Epidermal melanocyte (primary cell): ENCODE measurements around the gene ZNF554.
"Not testable (repeated sequence)": the region's sequence is repeated elsewhere in the genome, so short reads cannot be mapped to it uniquely, and the experiment has no call there.

Experiments used
- DNase-seq: peaks from one replicate; pipeline ENCODE4 v3.0.0; 2011; ENCODE audit warnings: low spot score; ENCODE audit not compliant: insufficient read length

ZNF554 gene

DNA sequence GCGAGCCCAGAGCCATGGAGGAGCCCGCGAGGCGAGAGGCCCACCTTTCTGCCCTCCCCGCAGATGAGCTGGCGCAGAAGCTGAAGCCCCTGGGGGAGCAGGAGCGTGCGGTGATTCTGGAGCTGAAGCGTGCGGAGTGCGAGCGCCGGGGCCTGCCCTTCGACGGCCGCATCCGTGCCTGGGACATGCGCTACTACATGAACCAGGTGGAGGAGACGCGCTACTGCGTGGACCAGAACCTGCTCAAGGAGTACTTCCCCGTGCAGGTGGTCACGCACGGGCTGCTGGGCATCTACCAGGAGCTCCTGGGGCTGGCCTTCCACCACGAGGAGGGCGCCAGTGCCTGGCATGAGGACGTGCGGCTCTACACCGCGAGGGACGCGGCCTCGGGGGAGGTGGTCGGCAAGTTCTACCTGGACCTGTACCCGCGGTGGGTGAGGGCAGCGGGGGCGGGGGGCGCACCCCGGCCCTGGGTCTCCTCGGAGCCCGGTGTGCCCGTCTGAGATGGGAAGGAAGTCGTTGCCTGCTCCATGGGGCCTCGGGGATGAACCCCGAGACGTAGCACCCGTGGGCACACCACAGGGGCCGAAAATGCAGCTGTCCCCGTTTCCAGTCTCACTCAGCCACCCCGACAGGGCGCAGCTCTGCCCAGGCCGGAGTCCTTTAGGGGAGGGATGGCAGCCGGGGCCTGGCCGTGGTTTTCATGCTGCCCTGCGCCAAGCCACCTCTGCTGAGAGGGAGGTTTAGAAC lies 12.1 kb upstream of the ZNF554 start:
- DNase-seq: no peak

- no peak for DNase-seq
Observed at GRCh38 chr19:2808129-2808941, 11.3 kb upstream of the ZNF554 start.

GRCh38 chr19:2809387-2810140 lies 10.1 kb upstream of the ZNF554 start:
- DNase-seq: no peak

- DNase-seq: no peak
Observed at GRCh38 chr19:2810141-2811091, 9.3 kb upstream of the ZNF554 start.

DNA sequence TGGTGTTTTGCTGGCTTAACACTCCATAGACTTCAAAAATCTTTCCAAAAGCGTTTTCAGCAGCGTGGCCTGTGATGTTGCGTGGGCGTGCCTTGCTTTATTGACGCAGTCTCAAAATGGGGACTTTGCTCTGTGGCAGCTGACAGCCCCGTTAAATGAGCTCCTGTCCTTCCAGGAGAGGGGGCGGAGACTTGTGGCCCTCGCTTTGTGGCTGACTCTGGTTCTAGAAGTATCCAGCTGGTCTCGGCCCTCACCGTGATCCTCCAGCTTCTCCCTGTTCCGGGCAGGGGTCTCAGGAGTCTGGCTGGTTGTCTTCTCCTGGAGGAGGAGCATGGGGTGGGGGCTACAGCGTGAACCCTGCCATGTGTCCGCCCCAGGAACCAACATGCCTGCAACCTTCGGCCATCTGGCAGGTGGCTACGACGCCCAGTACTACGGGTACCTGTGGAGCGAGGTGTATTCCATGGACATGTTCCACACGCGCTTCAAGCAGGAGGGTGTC lies 8.4 kb upstream of the ZNF554 start:
- DNase-seq: no peak

GRCh38 chr19:2811735-2812413 lies 7.8 kb upstream of the ZNF554 start:
- DNase-seq: no peak

DNA sequence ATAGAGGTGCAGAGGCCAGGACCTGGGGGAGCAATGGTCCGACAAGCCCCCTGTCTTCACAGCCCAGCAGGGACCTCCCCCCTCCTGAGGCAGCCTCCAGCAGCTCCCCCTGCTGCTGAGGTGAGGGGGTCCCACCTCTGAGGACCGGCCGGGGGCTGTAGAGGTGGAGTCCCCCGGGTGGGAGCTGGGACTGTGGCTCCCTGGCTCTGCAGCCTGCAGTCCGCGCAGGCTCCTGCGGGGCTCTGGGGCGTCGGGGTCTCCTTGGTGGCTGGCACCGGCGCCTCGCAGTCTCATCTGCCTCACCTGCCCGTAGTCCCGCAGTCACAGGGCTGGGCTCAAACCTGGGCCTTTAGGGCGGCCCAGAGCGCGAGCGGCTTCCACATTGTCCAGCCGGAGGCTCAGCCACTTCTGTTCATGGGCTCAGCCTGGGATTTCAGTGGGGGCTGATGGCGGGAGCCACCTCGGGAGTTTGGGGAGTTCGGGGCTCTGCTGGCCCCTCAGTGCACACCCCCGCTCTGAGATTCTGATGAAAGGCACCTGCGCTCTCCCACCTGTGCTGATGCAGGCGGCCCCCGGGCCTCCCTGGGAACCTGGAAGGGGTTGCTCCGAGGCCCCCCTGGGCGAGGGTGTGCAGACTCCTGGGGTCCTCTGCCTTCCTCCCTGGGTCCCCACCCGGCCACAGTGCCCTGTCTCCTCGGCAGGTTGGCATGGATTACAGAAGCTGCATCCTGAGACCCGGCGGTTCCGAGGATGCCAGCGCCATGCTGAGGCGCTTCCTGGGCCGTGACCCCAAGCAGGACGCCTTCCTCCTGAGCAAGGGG lies 7.0 kb upstream of the ZNF554 start:
- no peak for DNase-seq

DNA sequence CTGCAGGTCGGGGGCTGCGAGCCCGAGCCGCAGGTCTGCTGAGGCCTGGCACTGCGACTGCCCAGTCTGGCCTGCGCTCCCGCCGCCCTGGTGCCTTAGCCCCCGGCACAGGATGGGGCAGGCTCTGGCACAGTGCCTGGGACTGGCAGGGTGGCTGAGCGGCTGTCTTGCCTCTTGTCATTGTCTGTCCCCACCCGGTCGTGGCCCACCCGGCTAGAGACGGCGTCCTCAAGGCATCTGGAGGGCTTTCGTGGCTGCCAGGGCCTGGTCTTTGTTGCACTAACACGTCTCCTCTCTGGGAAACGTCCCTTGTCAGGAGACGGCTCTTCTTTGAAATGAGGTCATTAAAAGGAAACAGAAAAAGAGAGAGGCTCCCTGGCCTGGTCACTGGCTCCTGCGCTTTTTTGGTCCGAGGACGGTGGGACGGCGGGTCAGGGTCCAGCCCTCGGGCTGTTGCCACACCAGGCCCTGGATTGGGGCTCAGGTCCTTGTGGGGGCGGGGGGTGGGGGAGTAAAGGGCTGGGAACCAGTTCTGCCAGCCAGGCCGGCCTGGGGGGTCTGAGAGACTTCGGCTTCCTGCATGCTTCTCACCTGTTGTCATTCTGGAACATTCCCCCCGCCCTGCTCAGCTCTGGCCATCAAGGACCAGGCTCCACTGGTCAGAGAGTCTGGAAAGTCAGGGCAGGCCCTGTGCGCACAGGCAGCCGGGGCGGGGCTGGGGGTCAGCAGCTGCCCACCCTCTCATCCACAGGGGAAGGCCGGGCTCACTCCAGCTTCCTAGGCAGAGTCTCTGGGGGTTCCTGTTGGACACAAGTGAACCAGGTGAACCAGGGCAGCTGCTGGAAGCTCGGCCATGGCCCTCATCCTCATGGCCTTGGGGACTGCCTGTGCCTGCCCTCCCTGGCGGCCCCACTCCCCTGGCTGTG lies 6.2 kb upstream of the ZNF554 start:
- DNase-seq: no peak

DNA sequence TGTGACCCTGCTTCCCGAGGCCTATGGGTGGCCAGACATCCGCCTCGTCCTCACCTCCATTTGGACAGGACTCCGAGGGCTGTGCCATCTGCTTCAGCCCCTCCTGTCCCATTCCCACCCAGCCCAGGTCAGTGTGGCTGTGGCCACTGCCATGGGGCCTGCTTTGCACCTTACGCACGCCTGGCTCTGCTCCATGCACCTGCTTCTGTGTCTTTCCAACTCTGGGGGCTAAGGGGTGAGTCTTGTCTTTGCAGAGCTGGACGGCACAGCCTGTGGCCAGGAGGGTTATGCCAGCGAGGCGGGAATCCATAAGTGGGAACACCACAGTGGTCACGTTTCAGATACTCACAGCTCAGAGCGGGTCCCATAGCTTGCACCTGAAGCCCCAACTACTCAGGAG lies 5.2 kb upstream of the ZNF554 start:
- DNase-seq: no peak

DNA sequence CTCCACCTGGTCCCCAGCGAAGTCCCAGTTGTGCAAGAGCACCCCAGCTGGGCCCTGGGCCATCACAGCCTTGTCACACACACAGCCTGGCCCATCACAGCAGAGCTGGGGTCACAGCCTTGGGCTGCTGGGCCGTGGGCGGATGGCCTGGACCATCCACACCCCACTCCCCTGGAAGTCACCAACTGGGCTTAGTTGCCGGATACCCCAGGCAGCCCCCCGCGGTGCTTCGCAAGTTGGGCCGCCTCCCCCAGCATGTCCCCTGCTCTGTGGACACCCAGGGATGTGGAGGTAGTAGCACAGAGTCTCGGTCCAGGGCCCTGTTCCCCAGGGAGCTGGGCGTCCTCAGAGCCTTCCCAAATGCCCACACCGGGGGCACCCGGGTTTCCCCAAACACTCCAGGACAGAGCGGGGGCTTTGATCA lies 4.5 kb upstream of the ZNF554 start:
- DNase-seq: no peak

DNA sequence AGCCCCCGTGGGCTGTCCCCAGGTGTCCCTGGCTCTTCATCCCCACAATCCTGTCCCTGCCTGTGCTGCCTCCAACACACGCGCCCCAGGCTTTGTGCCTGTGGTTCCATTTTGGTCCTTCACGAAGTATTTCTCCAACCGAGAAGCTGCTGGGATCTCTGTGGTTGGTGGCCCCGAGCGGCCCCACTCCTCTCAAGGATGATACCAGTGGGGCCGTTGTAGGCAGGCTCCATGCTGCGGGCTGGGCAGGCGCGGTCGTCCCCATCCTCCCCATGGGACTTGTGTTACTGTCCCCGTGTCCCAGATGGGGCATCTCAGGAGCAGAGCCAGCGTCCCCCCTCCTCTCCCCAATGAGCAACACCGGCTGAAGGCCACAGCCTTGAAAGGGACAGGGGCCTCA lies 3.7 kb upstream of the ZNF554 start:
- no peak for DNase-seq

GRCh38 chr19:2816641-2817040 lies 3.0 kb upstream of the ZNF554 start:
- DNase-seq: no peak

DNA sequence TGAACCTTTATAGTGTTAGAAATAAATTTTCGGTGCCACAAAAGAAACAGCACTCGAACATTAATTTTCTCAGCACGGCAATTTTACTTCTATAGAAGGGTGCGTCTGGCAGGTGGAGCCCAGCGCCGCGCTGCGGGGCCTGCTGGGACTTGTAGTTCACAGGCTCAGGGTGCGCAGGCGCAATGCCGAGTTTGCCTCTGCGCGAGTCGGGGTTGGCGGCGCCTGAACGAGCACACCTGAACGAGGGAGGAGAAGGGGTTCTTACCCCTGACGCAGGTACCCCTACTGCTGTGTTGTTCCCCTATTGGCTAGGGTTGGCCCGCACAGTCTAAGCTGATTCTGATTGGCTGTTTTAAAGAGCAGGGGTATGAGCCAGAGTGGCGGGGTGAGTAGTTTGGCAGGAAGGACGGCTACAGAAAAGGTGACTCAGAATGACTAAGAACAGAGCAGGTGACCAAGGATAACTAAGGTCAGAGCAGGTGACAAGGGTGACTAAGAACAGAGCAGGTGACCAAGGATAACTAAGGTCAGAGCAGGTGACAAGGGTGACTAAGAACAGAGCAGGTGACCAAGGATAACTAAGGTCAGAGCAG lies 2.3 kb upstream of the ZNF554 start:
- DNase-seq: not testable (repeated sequence)

DNA sequence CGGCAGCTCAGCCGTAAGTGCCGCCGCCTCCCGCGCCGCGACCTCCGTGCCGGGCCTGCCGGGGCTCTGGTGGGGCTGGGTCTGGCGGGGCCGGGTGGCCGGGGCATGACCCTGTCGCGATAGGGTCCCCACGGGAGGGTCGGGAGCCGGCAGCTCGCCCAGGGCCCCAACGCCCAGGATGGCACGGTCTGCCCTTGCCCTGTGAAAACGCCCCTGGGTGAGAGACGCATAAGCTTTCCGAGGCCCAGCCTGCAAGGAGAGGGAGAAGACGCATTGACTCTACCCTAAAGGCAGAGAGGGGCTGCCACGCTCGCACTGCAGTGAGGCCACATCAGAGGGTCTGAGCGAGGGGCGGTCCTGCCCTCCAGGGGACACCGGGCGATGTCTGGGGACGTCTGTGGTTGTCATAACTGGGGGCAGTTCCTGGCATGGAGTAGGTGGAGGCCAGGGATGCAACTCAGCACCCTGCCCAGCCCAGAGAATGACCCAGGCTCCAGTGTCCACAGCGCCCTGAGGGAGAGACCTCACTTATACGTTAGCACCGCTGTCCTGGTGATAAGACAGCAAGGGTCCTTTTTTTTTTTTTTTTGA lies 539 bp downstream of the ZNF554 start:
- peak; percentile 21 for DNase-seq

GRCh38 chr19:2822846-2823245 lies 3.2 kb downstream of the ZNF554 start:
- DNase-seq: no peak

GRCh38 chr19:2823646-2824045 lies 4.0 kb downstream of the ZNF554 start:
- DNase-seq: no peak

- no peak for DNase-seq
Observed at GRCh38 chr19:2824129-2824528, 4.5 kb downstream of the ZNF554 start.
